K562 (cell line): ENCODE measurements around the gene SLC25A17. TPM values are rescaled to one million over a fixed set of nuclear protein-coding genes. Genes with fewer than 3 reads are reported as not detected.
A peak's percentile ranks its signal among the peaks of the same experiment; 100 is the strongest.

ENCODE experiments used
- BACH1 ChIP-seq: fragments of 200-800 bp; sonication (Bioruptor generic); IDR thresholded peaks from 2 replicates; pipeline ENCODE4 v1.6.1; 2016; ENCODE audit warnings: missing genetic modification characterization, missing compliant biosample characterization
- CCNT2 ChIP-seq: IDR thresholded peaks from 2 replicates; pipeline ENCODE4 v1.6.1; 2011; ENCODE audit warnings: borderline replicate concordance, low read depth, mild to moderate bottlenecking, moderate library complexity, mixed read lengths, low read length; ENCODE audit not compliant: insufficient read length; ENCODE audit errors: extremely low read depth
- CTBP1 ChIP-seq: fragments of 450-650 bp; IDR thresholded peaks from 2 replicates; pipeline ENCODE4 v1.6.1; 2016; ENCODE audit warnings: borderline replicate concordance
- ESRRA ChIP-seq: fragments of 450-650 bp; IDR thresholded peaks from 2 replicates; pipeline ENCODE4 v1.6.1; 2014; ENCODE audit warnings: low read depth, mild to moderate bottlenecking, moderate library complexity, borderline replicate concordance
- ETS2 ChIP-seq: IDR thresholded peaks from 2 replicates; pipeline ENCODE4 v1.6.1; 2016; ENCODE audit warnings: borderline replicate concordance, missing genetic modification characterization, mild to moderate bottlenecking, moderate library complexity, missing compliant biosample characterization; ENCODE audit not compliant: poor library complexity, severe bottlenecking
- FOXK1 ChIP-seq: sonication (generic); formaldehyde crosslinking; IDR thresholded peaks from 2 replicates; pipeline ENCODE4 v1.8.0; 2022; ENCODE audit warnings: missing genetic modification reagents, mild to moderate bottlenecking, borderline replicate concordance
- HMGN3 ChIP-seq: IDR thresholded peaks from 2 replicates; pipeline ENCODE4 v1.6.1; 2011; ENCODE audit warnings: borderline replicate concordance, low read depth, mild to moderate bottlenecking, mixed read lengths, low read length; ENCODE audit not compliant: insufficient read length; ENCODE audit errors: extremely low read depth
- MECOM ChIP-seq: fragments of 250-450 bp; sonication (Bioruptor Pico); IDR thresholded peaks from 2 replicates; pipeline ENCODE4 v1.8.0; 2022; ENCODE audit warnings: inconsistent platforms
- NR2F6 ChIP-seq: fragments of 450-650 bp; formaldehyde crosslinking; IDR thresholded peaks from 2 replicates; pipeline ENCODE4 v1.4.0; 2020; ENCODE audit warnings: mild to moderate bottlenecking
- PHF21A ChIP-seq: fragments of 450-650 bp; IDR thresholded peaks from 2 replicates; pipeline ENCODE4 v1.6.1; 2017; ENCODE audit warnings: low read depth, borderline replicate concordance
- SRSF3 ChIP-seq: fragments of 200-400 bp; formaldehyde crosslinking; IDR thresholded peaks from 2 replicates; pipeline ENCODE4 v1.6.1; 2016; ENCODE audit warnings: mild to moderate bottlenecking, low read length, moderate library complexity; ENCODE audit not compliant: insufficient read depth
- ZNF764 ChIP-seq: fragments of 250-450 bp; sonication (Bioruptor Pico); IDR thresholded peaks from 2 replicates; pipeline ENCODE4 v1.4.0; 2020; ENCODE audit warnings: low read depth, mild to moderate bottlenecking, moderate library complexity
- ZNF766 ChIP-seq: fragments of 200-800 bp; sonication (Bioruptor generic); conservative IDR thresholded peaks from 2 replicates; pipeline ENCODE4 v1.6.1; 2016; ENCODE audit warnings: missing genetic modification characterization, missing compliant biosample characterization
- polyA plus RNA-seq, 8 experiments: library from polyadenylated mRNA; depleted of rRNA in 4 of 8; stranded (reverse) in 5 of 8; unstranded in 3 of 8; fragments of >200 nt; fragmentation: Nextera tagmentation in 2 of 8; fragmentation: Illumina TruSeq in 1 of 8; extraction: Ambion mirVana in 2 of 8; extraction: Trizol in 1 of 8; gene quantifications; 2 replicates each; pipeline versions ENCODE4 v1.2.1 to v1.2.3, GENCODE V29; 2011 to 2014; ENCODE audit warnings: inconsistent platforms in 1 of 8, missing spikeins in 1 of 8
- total RNA-seq, 7 experiments: library from RNA; depleted of rRNA in 6 of 7; stranded (reverse); fragments of >200 nt in 6 of 7; fragmentation: Illumina TruSeq in 2 of 7; extraction: Trizol in 2 of 7; gene quantifications; 2 replicates each; pipeline versions ENCODE4 v1.2.1 to v1.2.3, GENCODE V29; 2011 to 2021; ENCODE audit warnings: low replicate concordance in 1 of 7
- TF ChIP-seq, protein P1 (sequence below): sonication (generic); formaldehyde crosslinking; IDR thresholded peaks from 2 replicates; pipeline ENCODE4 v1.8.0; 2023; ENCODE audit warnings: mild to moderate bottlenecking, missing genetic modification reagents
- TF ChIP-seq, protein P2 (sequence below): fragments of 250-450 bp; sonication (Bioruptor Pico); IDR thresholded peaks from 2 replicates; pipeline ENCODE4 v1.5.0; 2021
- TF ChIP-seq, protein P3 (sequence below): IDR thresholded peaks from 3 replicates; pipeline ENCODE4 v1.6.1; 2011; ENCODE audit warnings: borderline replicate concordance, mild to moderate bottlenecking; ENCODE audit not compliant: insufficient read length, insufficient read depth
- TF ChIP-seq, protein P4 (sequence below), 2 experiments: fragments of 200-800 bp in 1 of 2; sonication (Bioruptor generic) in 1 of 2; sonication (generic) in 1 of 2; formaldehyde crosslinking in 1 of 2; IDR thresholded peaks in 1 of 2; conservative IDR thresholded peaks in 1 of 2; 2 replicates each; pipeline versions ENCODE4 v1.5.0 to v1.6.1; 2016 to 2020; ENCODE audit warnings: missing compliant biosample characterization in 1 of 2, missing genetic modification characterization in 1 of 2, missing genetic modification reagents in 1 of 2

The SLC25A17 gene
- total and polyA plus RNA-seq, 9 of the 15 experiments (the other 6 are each of a cell fraction or from before 2014, with no cell fraction given), result 32.6 to 136 (median 56.2) TPM

DNA sequence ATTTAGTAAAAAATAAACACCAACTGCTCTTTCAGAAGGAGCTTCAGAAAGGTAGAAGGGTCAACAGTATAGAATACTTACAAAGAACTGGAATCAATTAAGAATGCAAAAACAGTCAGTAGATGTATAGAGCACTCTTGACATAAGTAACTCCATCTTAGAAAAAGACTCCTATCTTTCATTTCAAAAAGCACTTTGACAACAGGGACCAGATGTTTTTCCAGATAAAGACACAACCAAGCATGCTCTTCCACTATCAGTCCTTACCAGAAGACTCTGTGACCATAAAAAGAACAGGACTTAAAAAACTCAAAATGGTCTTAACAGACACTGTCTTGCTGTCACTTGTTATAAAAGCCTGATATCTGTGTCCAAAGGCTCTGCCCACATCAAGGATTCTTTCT is 5.2 kb downstream of the SLC25A17 start (continued):
- TF ChIP-seq ZNF766 (CRISPR knock-in tag) (peak; percentile 100), ZNF764 (CRISPR knock-in tag) (peak; percentile 40; the same call in 1 of the 2 replicates), SRSF3 (no peak), FOXK1 (CRISPR knock-in tag) (no peak), MECOM (CRISPR knock-in tag) (peak; percentile 100), NR2F6 (peak; percentile 98), CTBP1 (peak; percentile 29; the same call in 1 of the 2 replicates), ESRRA (peak; percentile 40; the same call in 1 of the 2 replicates), ETS2 (tag) (peak; percentile 80), BACH1 (peak; percentile 98), CCNT2 (peak; percentile 96), PHF21A (no peak), HMGN3 (peak; percentile 85)
- TF ChIP-seq, protein P1, sequence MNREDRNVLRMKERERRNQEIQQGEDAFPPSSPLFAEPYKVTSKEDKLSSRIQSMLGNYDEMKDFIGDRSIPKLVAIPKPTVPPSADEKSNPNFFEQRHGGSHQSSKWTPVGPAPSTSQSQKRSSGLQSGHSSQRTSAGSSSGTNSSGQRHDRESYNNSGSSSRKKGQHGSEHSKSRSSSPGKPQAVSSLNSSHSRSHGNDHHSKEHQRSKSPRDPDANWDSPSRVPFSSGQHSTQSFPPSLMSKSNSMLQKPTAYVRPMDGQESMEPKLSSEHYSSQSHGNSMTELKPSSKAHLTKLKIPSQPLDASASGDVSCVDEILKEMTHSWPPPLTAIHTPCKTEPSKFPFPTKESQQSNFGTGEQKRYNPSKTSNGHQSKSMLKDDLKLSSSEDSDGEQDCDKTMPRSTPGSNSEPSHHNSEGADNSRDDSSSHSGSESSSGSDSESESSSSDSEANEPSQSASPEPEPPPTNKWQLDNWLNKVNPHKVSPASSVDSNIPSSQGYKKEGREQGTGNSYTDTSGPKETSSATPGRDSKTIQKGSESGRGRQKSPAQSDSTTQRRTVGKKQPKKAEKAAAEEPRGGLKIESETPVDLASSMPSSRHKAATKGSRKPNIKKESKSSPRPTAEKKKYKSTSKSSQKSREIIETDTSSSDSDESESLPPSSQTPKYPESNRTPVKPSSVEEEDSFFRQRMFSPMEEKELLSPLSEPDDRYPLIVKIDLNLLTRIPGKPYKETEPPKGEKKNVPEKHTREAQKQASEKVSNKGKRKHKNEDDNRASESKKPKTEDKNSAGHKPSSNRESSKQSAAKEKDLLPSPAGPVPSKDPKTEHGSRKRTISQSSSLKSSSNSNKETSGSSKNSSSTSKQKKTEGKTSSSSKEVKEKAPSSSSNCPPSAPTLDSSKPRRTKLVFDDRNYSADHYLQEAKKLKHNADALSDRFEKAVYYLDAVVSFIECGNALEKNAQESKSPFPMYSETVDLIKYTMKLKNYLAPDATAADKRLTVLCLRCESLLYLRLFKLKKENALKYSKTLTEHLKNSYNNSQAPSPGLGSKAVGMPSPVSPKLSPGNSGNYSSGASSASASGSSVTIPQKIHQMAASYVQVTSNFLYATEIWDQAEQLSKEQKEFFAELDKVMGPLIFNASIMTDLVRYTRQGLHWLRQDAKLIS, result no peak
- TF ChIP-seq, protein P2, sequence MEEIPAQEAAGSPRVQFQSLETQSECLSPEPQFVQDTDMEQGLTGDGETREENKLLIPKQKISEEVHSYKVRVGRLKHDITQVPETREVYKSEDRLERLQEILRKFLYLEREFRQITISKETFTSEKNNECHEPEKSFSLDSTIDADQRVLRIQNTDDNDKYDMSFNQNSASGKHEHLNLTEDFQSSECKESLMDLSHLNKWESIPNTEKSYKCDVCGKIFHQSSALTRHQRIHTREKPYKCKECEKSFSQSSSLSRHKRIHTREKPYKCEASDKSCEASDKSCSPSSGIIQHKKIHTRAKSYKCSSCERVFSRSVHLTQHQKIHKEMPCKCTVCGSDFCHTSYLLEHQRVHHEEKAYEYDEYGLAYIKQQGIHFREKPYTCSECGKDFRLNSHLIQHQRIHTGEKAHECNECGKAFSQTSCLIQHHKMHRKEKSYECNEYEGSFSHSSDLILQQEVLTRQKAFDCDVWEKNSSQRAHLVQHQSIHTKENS (CRISPR knock-in tag), result peak; percentile 92
- TF ChIP-seq, protein P3, sequence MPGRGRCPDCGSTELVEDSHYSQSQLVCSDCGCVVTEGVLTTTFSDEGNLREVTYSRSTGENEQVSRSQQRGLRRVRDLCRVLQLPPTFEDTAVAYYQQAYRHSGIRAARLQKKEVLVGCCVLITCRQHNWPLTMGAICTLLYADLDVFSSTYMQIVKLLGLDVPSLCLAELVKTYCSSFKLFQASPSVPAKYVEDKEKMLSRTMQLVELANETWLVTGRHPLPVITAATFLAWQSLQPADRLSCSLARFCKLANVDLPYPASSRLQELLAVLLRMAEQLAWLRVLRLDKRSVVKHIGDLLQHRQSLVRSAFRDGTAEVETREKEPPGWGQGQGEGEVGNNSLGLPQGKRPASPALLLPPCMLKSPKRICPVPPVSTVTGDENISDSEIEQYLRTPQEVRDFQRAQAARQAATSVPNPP, result no peak
- TF ChIP-seq, protein P4, sequence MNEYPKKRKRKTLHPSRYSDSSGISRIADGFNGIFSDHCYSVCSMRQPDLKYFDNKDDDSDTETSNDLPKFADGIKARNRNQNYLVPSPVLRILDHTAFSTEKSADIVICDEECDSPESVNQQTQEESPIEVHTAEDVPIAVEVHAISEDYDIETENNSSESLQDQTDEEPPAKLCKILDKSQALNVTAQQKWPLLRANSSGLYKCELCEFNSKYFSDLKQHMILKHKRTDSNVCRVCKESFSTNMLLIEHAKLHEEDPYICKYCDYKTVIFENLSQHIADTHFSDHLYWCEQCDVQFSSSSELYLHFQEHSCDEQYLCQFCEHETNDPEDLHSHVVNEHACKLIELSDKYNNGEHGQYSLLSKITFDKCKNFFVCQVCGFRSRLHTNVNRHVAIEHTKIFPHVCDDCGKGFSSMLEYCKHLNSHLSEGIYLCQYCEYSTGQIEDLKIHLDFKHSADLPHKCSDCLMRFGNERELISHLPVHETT (CRISPR knock-in tag; conservative IDR thresholded peaks at IDR 0.05 in 1 of 2, IDR thresholded peaks at IDR 0.05 in 1 of 2), result peak in 1 of 2 experiments; percentile 99; a peak in 2 of 4 replicates
